ENCODE results near the gene ERG. TPM values are rescaled to one million over a fixed set of nuclear protein-coding genes. Genes with fewer than 3 reads are reported as not detected.

Gene ERG
- total and polyA plus RNA-seq, 2 donors (not counting 1 experiment from before 2014, with no cell fraction given): under 0.01 TPM; not detected in 1

DNA sequence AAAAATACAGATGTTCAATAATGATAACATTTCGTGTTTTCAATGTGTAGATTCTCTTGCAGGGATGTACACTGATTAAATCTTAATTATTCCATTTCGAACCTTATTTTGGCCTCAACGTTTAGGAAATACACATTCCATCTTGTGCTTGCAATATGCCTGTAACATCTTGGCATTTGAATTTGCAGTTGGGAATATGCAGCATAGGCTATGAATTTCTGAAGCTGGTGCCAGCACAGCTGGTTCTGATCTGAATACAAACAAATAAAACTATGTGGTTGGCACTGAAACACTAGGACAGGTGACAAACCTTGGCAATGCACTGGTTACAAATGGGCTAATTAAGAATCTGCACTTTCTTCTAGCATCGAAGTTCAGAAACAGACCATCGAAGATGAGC lies 108.4 kb downstream of the ERG start:
- TF ChIP-seq EZH2 (IDR thresholded peaks at IDR 0.05; ENCODE audit: low read length, missing control alignments): no peak
- TF ChIP-seq, protein P1, sequence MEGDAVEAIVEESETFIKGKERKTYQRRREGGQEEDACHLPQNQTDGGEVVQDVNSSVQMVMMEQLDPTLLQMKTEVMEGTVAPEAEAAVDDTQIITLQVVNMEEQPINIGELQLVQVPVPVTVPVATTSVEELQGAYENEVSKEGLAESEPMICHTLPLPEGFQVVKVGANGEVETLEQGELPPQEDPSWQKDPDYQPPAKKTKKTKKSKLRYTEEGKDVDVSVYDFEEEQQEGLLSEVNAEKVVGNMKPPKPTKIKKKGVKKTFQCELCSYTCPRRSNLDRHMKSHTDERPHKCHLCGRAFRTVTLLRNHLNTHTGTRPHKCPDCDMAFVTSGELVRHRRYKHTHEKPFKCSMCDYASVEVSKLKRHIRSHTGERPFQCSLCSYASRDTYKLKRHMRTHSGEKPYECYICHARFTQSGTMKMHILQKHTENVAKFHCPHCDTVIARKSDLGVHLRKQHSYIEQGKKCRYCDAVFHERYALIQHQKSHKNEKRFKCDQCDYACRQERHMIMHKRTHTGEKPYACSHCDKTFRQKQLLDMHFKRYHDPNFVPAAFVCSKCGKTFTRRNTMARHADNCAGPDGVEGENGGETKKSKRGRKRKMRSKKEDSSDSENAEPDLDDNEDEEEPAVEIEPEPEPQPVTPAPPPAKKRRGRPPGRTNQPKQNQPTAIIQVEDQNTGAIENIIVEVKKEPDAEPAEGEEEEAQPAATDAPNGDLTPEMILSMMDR (conservative IDR thresholded peaks at IDR 0.05 in 1 of 2, IDR thresholded peaks at IDR 0.05 in 1 of 2; ENCODE audit: low read depth in 1 of 2, low read length in 2 of 2): no peak
- no peaks in the 10 kb centered on the region for H3K9me3 ChIP-seq (ENCODE audit: control insufficient read depth, insufficient read depth, low read depth, low read length)
- H3K4me2 ChIP-seq (ENCODE audit: extremely low read depth, insufficient read depth, low read length): no peak overlapping the region
- no peak overlapping the region for H3K27ac ChIP-seq (ENCODE audit: insufficient read depth, low read length)
- no peaks in the 10 kb centered on the region for H3K27me3 ChIP-seq (ENCODE audit: control insufficient read depth, insufficient read depth, low read length)
- H3K4me1 ChIP-seq (ENCODE audit: control insufficient read depth, extremely low read depth, insufficient read depth, low read length): no peaks in the 10 kb centered on the region
- H3K79me2 ChIP-seq (ENCODE audit: control insufficient read depth, insufficient read depth, low read length): no peaks in the 10 kb centered on the region
- H3K36me3 ChIP-seq (ENCODE audit: control insufficient read depth, insufficient read depth, low read length): no peaks in the 10 kb centered on the region
- H3K4me3 ChIP-seq (replicated peaks in 1 of 4; ENCODE audit: control extremely low read depth in 1 of 4, insufficient read depth in 1 of 4, low read depth in 3 of 4, low read length in 4 of 4): no peak overlapping the region
- H2AFZ ChIP-seq (ENCODE audit: low read length): no peak overlapping the region
- H4K20me1 ChIP-seq (ENCODE audit: control insufficient read depth, extremely low read depth, insufficient read depth, low read length): no peaks in the 10 kb centered on the region
- DNase-seq (ENCODE audit: low read depth in 2 of 2): peak in 1 of 2 donors; percentile 9
- no peak overlapping the region for H3K9ac ChIP-seq (ENCODE audit: insufficient read depth, low read length)

DNA sequence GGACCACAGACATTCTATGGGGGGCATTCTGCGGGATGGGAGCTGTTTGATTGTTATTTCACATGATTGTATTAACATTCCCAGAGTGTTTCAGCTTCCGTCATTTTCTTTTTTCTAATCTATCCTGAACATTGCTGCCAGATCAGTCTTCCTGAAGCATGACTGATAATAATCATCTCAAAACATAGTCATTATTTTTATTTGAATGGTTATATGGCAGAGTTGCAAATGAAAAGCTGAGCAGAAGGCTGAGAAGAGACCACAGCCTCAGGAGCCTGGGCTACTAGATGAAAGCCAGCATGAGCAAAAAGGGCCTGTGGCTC lies 109.0 kb downstream of the ERG start:
- Histone ChIP-seq H3K27me3 (ENCODE audit: control insufficient read depth, insufficient read depth, low read length) (no peaks in the 10 kb centered on the region), H4K20me1 (ENCODE audit: control insufficient read depth, extremely low read depth, insufficient read depth, low read length) (no peaks in the 10 kb centered on the region), H3K79me2 (ENCODE audit: control insufficient read depth, insufficient read depth, low read length) (no peaks in the 10 kb centered on the region), H3K27ac (ENCODE audit: insufficient read depth, low read length) (no peak overlapping the region), H2AFZ (ENCODE audit: low read length) (no peak overlapping the region), H3K4me2 (ENCODE audit: extremely low read depth, insufficient read depth, low read length) (no peak overlapping the region), H3K9ac (ENCODE audit: insufficient read depth, low read length) (no peak overlapping the region), H3K36me3 (ENCODE audit: control insufficient read depth, insufficient read depth, low read length) (no peaks in the 10 kb centered on the region), H3K4me1 (ENCODE audit: control insufficient read depth, extremely low read depth, insufficient read depth, low read length) (no peaks in the 10 kb centered on the region), H3K4me3 (replicated peaks in 1 of 4; ENCODE audit: control extremely low read depth in 1 of 4, insufficient read depth in 1 of 4, low read depth in 3 of 4, low read length in 4 of 4) (no peak overlapping the region), H3K9me3 (ENCODE audit: control insufficient read depth, insufficient read depth, low read depth, low read length) (no peaks in the 10 kb centered on the region)
- no peak for DNase-seq (ENCODE audit: low read depth in 2 of 2)
- TF ChIP-seq, protein P1 (conservative IDR thresholded peaks at IDR 0.05 in 1 of 2, IDR thresholded peaks at IDR 0.05 in 1 of 2; ENCODE audit: low read depth in 1 of 2, low read length in 2 of 2): no peak

DNA sequence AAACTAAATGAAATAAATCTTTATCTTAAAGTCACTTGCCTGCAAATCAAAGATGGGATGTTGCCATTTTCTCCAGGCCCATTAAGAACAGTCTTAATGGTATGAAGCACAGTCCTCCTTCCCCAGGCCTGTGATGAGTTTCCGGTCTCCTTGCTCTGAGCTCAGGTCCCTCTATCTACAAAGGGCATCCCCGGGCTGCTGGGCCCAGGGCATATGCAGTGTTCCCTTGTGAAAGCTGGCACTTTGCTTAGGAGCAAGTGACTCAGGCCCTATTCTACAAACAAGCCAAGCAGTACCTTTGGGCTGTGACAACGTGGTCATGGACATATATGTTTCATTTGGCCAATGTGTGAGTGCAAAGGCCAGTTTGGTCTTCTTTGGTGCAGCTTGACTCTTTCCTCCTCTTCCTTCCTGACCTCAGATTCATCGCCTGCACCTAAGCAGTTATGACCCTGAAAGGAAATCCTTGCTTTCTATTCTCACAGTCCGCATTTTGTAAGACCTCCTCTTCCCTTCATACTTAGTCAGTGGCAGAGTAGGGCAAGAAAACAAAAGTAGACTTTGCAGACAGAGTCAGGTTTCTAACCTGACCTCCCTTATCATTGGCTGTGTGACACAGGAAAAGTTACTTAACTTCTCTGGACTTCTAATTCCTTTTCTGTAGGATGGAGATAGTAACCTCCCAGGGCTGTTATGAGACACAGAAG lies 109.5 kb downstream of the ERG start:
- no peak overlapping the region for H3K27ac ChIP-seq (ENCODE audit: insufficient read depth, low read length)
- H3K27me3 ChIP-seq (ENCODE audit: control insufficient read depth, insufficient read depth, low read length): no peaks in the 10 kb centered on the region
- peak in 1 of 2 donors; percentile 1 for DNase-seq (ENCODE audit: low read depth in 2 of 2)

More for the DNA sequence above, 109.5 kb downstream of the ERG start:
- Histone ChIP-seq H3K4me2 (ENCODE audit: extremely low read depth, insufficient read depth, low read length) (no peak overlapping the region), H3K36me3 (ENCODE audit: control insufficient read depth, insufficient read depth, low read length) (no peaks in the 10 kb centered on the region), H3K9ac (ENCODE audit: insufficient read depth, low read length) (no peak overlapping the region), H2AFZ (ENCODE audit: low read length) (no peak overlapping the region), H3K4me3 (replicated peaks in 1 of 4; ENCODE audit: control extremely low read depth in 1 of 4, insufficient read depth in 1 of 4, low read depth in 3 of 4, low read length in 4 of 4) (no peak overlapping the region), H3K9me3 (ENCODE audit: control insufficient read depth, insufficient read depth, low read depth, low read length) (no peaks in the 10 kb centered on the region), H3K4me1 (ENCODE audit: control insufficient read depth, extremely low read depth, insufficient read depth, low read length) (no peaks in the 10 kb centered on the region), H4K20me1 (ENCODE audit: control insufficient read depth, extremely low read depth, insufficient read depth, low read length) (no peaks in the 10 kb centered on the region), H3K79me2 (ENCODE audit: control insufficient read depth, insufficient read depth, low read length) (no peaks in the 10 kb centered on the region)
- TF ChIP-seq, protein P1 (conservative IDR thresholded peaks at IDR 0.05 in 1 of 2, IDR thresholded peaks at IDR 0.05 in 1 of 2; ENCODE audit: low read depth in 1 of 2, low read length in 2 of 2): no peak
- TF ChIP-seq EZH2 (IDR thresholded peaks at IDR 0.05; ENCODE audit: low read length, missing control alignments): no peak

Data from fibroblast of lung (primary cell).